ENCODE measurements around the gene TLE1.

Gene TLE1

GRCh38 chr9:81591791-81592190 lies 97.6 kb downstream of the TLE1 start:
- TF ChIP-seq CTCF (IDR thresholded peaks at IDR 0.05; ENCODE audit: extremely low read depth, missing control alignments): no peak
- DNase-seq (ENCODE audit: low spot score): no peak

- no peak for DNase-seq (ENCODE audit: low spot score)
- no peak for TF ChIP-seq CTCF (IDR thresholded peaks at IDR 0.05; ENCODE audit: extremely low read depth, missing control alignments)
Observed at GRCh38 chr9:81590688-81591087, 98.7 kb downstream of the TLE1 start.

- DNase-seq (ENCODE audit: low spot score): no peak
- TF ChIP-seq CTCF (IDR thresholded peaks at IDR 0.05; ENCODE audit: extremely low read depth, missing control alignments): no peak
Observed at GRCh38 chr9:81589819-81590218, 99.5 kb downstream of the TLE1 start.

GRCh38 chr9:81589392-81589791 lies 100.0 kb downstream of the TLE1 start:
- TF ChIP-seq CTCF (IDR thresholded peaks at IDR 0.05; ENCODE audit: extremely low read depth, missing control alignments): no peak
- DNase-seq (ENCODE audit: low spot score): no peak

- DNase-seq (ENCODE audit: low spot score): no peak
Observed at GRCh38 chr9:81588148-81588871, 101.0 kb downstream of the TLE1 start.

GRCh38 chr9:81586786-81587185 lies 102.6 kb downstream of the TLE1 start:
- no peak for DNase-seq (ENCODE audit: low spot score)
- no peak for TF ChIP-seq CTCF (IDR thresholded peaks at IDR 0.05; ENCODE audit: extremely low read depth, missing control alignments)

More at GRCh38 chr9:81588148-81588871, 101.0 kb downstream of the TLE1 start:
- TF ChIP-seq CTCF (IDR thresholded peaks at IDR 0.05; ENCODE audit: extremely low read depth, missing control alignments): no peak

- DNase-seq (ENCODE audit: low spot score): no peak
- TF ChIP-seq CTCF (IDR thresholded peaks at IDR 0.05; ENCODE audit: extremely low read depth, missing control alignments): no peak
Observed at GRCh38 chr9:81585191-81585763, 104.1 kb downstream of the TLE1 start.

Measured in GM20000 (cell line).